Right atrium auricular region (tissue), 2 donors: ENCODE measurements around the gene KIAA0232. TPM values are rescaled to one million over a fixed set of nuclear protein-coding genes. Genes with fewer than 3 reads are reported as not detected.
A peak's percentile ranks its signal among the peaks of the same experiment; 100 is the strongest.
"Not testable (repeated sequence)": the region's sequence is repeated elsewhere in the genome, so short reads cannot be mapped to it uniquely, and the experiment has no call there.

Experiments used
- DNase-seq: peaks from one replicate; pipeline ENCODE4 v3.0.0-alpha.2; 2019; ENCODE audit warnings: low spot score
- H3K27ac ChIP-seq, 2 donors: fragments of 200-600 bp; sonication (generic); 1 replicate in 1 of 2; 2 replicates in 1 of 2; pipeline ENCODE4 v1.5.1; 2016 to 2019
- H3K27me3 ChIP-seq, 2 donors: fragments of 200-600 bp; sonication (generic); one replicate each; pipeline versions ENCODE4 v1.5.1 to v1.6.0; 2017 to 2019
- H3K36me3 ChIP-seq: fragments of 200-600 bp; sonication (generic); one replicate; pipeline ENCODE4 v1.5.1; 2016
- H3K4me1 ChIP-seq, 2 donors: fragments of 200-600 bp; sonication (generic); one replicate each; pipeline versions ENCODE4 v1.5.1 to v1.6.0; 2017 to 2019
- H3K4me3 ChIP-seq, 2 donors: fragments of 200-600 bp; sonication (generic); 1 replicate in 1 of 2; 2 replicates in 1 of 2; pipeline ENCODE4 v1.5.1; 2017 to 2019; ENCODE audit warnings: mild to moderate bottlenecking in 1 of 2, moderate library complexity in 1 of 2
- H3K9me3 ChIP-seq, 2 donors: fragments of 200-600 bp; sonication (generic); one replicate each; pipeline ENCODE4 v1.5.1; 2019
- CTCF ChIP-seq, 2 donors: fragments of 200-600 bp; sonication (generic); IDR thresholded peaks; one replicate each; pipeline ENCODE4 v1.5.1; 2019; ENCODE audit warnings: antibody characterized with exemption in 2 of 2
- total RNA-seq, 2 donors: library from RNA; depleted of rRNA; stranded (reverse); fragments of >200 nt; gene quantifications; one replicate each; pipeline ENCODE4 v1.1.0, GENCODE V29; 2016

The KIAA0232 gene
- total RNA-seq, 2 donors from 2014 or later, result 47.5 to 69.4 TPM

GRCh38 chr4:6834867-6835266 lies 52.3 kb downstream of the KIAA0232 start:
- DNase-seq, result no peak
- no peak overlapping the region for H3K4me3 ChIP-seq
- peaks cover 24% of the 10 kb centered on the region for H3K36me3 ChIP-seq
- no peaks in the 10 kb centered on the region for H3K9me3 ChIP-seq
- peak overlapping the region in 1 of 2 donors; percentile 6 for H3K27ac ChIP-seq
- TF ChIP-seq CTCF (IDR thresholded peaks at IDR 0.05), result no peak
- H3K27me3 ChIP-seq, result no peaks in the 10 kb centered on the region
- peaks cover 0 to 11% of the 10 kb centered on the region in 2 donors for H3K4me1 ChIP-seq

GRCh38 chr4:6835616-6836015 lies 53.1 kb downstream of the KIAA0232 start:
- H3K27me3 ChIP-seq, H3K9me3 ChIP-seq, DNase-seq, H3K27ac ChIP-seq, H3K4me3 ChIP-seq: not testable (repeated sequence)
- Histone ChIP-seq H3K36me3 (peaks cover 23% of the 10 kb centered on the region), H3K4me1 (peaks cover 0 to 18% of the 10 kb centered on the region in 2 donors)

- H3K27me3 ChIP-seq, H3K4me3 ChIP-seq, H3K27ac ChIP-seq, H3K9me3 ChIP-seq, DNase-seq: not testable (repeated sequence)
- H3K36me3 ChIP-seq, result peaks cover 11% of the 10 kb centered on the region
- peaks cover 0 to 26% of the 10 kb centered on the region in 2 donors for H3K4me1 ChIP-seq
Measured at GRCh38 chr4:6837106-6837505, 54.6 kb downstream of the KIAA0232 start.

- DNase-seq, result no peak
- H3K4me1 ChIP-seq, result peaks cover 0 to 26% of the 10 kb centered on the region in 2 donors
- H3K4me3 ChIP-seq, result no peak overlapping the region
- peaks cover 16% of the 10 kb centered on the region for H3K36me3 ChIP-seq
- H3K27ac ChIP-seq, result peak overlapping the region; percentile 73
- TF ChIP-seq CTCF (IDR thresholded peaks at IDR 0.05), result no peak
- no peaks in the 10 kb centered on the region for H3K27me3 ChIP-seq
- H3K9me3 ChIP-seq, result no peaks in the 10 kb centered on the region
Measured at GRCh38 chr4:6839579-6839978, 57.1 kb downstream of the KIAA0232 start.

- peaks cover 0 to 33% of the 10 kb centered on the region in 2 donors for H3K4me1 ChIP-seq
Measured at GRCh38 chr4:6840062-6840976, 57.8 kb downstream of the KIAA0232 start.

GRCh38 chr4:6845027-6845426 lies 62.5 kb downstream of the KIAA0232 start:
- Histone ChIP-seq H3K9me3 (no peaks in the 10 kb centered on the region), H3K27me3 (no peaks in the 10 kb centered on the region), H3K4me3 (no peak overlapping the region), H3K36me3 (peaks cover 25% of the 10 kb centered on the region), H3K27ac (peak overlapping the region; percentile 20 to 31), H3K4me1 (peaks cover 3 to 46% of the 10 kb centered on the region in 2 donors)
- TF ChIP-seq CTCF (IDR thresholded peaks at IDR 0.05), result no peak
- no peak for DNase-seq

More at GRCh38 chr4:6840062-6840976, 57.8 kb downstream of the KIAA0232 start:
- TF ChIP-seq CTCF (IDR thresholded peaks at IDR 0.05), result no peak
- H3K9me3 ChIP-seq, result no peaks in the 10 kb centered on the region
- peak overlapping the region; percentile 73 for H3K27ac ChIP-seq
- no peaks in the 10 kb centered on the region for H3K27me3 ChIP-seq
- DNase-seq, result no peak
- no peak overlapping the region for H3K4me3 ChIP-seq
- peaks cover 23% of the 10 kb centered on the region for H3K36me3 ChIP-seq
